ENCODE results near the gene HYCC1. TPM values are rescaled to one million over a fixed set of nuclear protein-coding genes. Genes with fewer than 3 reads are reported as not detected.

HYCC1 gene
- total RNA-seq, 1 experiment from 2014 or later = 126 TPM

DNA sequence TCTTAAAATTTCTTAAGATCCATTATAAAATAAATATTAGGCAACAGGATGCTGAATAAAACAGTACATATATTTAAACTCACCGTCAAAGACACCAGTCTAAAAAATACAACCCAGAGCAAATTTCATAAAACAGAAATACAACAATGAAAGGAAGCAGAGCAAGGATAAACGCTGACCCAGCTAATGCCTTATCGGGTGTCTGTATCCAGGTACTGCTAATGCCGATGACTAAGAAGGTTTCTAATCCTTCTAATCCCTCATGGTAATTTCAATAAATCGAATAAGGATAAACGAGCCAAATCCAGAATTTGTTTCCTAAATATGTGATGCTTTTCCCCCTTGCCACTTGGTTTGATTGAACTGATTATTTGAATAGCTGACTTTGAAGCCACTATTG lies 1.7 kb downstream of the HYCC1 start:
- no peak overlapping the region for H2BK5ac ChIP-seq (ENCODE audit: insufficient read length, low read length)
- no peak overlapping the region for H3K14ac ChIP-seq (ENCODE audit: insufficient read depth, low read length)
- no peak overlapping the region for H2BK120ac ChIP-seq (ENCODE audit: low read depth, low read length, poor library complexity, severe bottlenecking)
- TF ChIP-seq, protein P1, sequence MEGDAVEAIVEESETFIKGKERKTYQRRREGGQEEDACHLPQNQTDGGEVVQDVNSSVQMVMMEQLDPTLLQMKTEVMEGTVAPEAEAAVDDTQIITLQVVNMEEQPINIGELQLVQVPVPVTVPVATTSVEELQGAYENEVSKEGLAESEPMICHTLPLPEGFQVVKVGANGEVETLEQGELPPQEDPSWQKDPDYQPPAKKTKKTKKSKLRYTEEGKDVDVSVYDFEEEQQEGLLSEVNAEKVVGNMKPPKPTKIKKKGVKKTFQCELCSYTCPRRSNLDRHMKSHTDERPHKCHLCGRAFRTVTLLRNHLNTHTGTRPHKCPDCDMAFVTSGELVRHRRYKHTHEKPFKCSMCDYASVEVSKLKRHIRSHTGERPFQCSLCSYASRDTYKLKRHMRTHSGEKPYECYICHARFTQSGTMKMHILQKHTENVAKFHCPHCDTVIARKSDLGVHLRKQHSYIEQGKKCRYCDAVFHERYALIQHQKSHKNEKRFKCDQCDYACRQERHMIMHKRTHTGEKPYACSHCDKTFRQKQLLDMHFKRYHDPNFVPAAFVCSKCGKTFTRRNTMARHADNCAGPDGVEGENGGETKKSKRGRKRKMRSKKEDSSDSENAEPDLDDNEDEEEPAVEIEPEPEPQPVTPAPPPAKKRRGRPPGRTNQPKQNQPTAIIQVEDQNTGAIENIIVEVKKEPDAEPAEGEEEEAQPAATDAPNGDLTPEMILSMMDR (conservative IDR thresholded peaks at IDR 0.05) = no peak
- no peak overlapping the region for H4K91ac ChIP-seq (ENCODE audit: insufficient read length, low read depth, low read length)
- H3K27ac ChIP-seq (ENCODE audit: insufficient read length, low read depth, low read length) = no peak overlapping the region
- H3K23me2 ChIP-seq (ENCODE audit: insufficient read length, low read depth, low read length, poor library complexity, severe bottlenecking) = peaks cover 5% of the 10 kb centered on the region
- no peak overlapping the region for H3K18ac ChIP-seq (ENCODE audit: insufficient read length, low read depth, low read length)
- Mint-ChIP-seq H3K4me1 (peaks cover 14% of the 10 kb centered on the region in 2 experiments; a peak in 3 of 4 replicates), H3K9me3 (no peaks in the 10 kb centered on the region), H3K27me3 (ENCODE audit: low read depth) (no peaks in the 10 kb centered on the region), H3K27ac (no peak overlapping the region), H3K4me3 (no peak overlapping the region), H3K36me3 (ENCODE audit: insufficient read depth in 1 of 3, low read depth in 3 of 3) (no peaks in the 10 kb centered on the region)
- H3K27me3 ChIP-seq (ENCODE audit: insufficient read depth, low read length) = no peaks in the 10 kb centered on the region
- no peak overlapping the region for H3K4ac ChIP-seq (ENCODE audit: low read depth, low read length)
- no peak overlapping the region for H3K56ac ChIP-seq (ENCODE audit: insufficient read length, low read depth, low read length)
- no peak overlapping the region for H4K8ac ChIP-seq (replicated peaks; ENCODE audit: insufficient read length, low read depth, low read length)
- H3K9me3 ChIP-seq (ENCODE audit: control insufficient read depth, low read depth, low read length) = no peaks in the 10 kb centered on the region
- WGBS (ENCODE audit: extremely low coverage, insufficient read length, low lambda C conversion rate) = no CpG with 5 or more reads among the region's 6 CpGs
- no peak overlapping the region for H4K5ac ChIP-seq (ENCODE audit: insufficient read length, low read depth, low read length)
- no peak overlapping the region for H2BK20ac ChIP-seq (ENCODE audit: low read depth, low read length, poor library complexity, severe bottlenecking)
- H3K79me1 ChIP-seq (ENCODE audit: insufficient read depth, low read depth, low read length, poor library complexity, severe bottlenecking) = peaks cover 3% of the 10 kb centered on the region
- H3K4me1 ChIP-seq (ENCODE audit: insufficient read depth, low read length) = peaks cover 7% of the 10 kb centered on the region; the same call in 1 of the 2 replicates
- no peak for DNase-seq
- H2BK15ac ChIP-seq (ENCODE audit: low read depth, low read length) = no peak overlapping the region
- H2BK12ac ChIP-seq (ENCODE audit: insufficient read length, low read depth, low read length) = no peak overlapping the region
- H4K20me1 ChIP-seq (ENCODE audit: control insufficient read depth, insufficient read depth, insufficient read length) = no peaks in the 10 kb centered on the region
- no peak overlapping the region for H2AK5ac ChIP-seq (ENCODE audit: insufficient read length, low read length)
- H3K23ac ChIP-seq (ENCODE audit: insufficient read length, low read depth, low read length) = no peak overlapping the region
- peaks cover 16% of the 10 kb centered on the region; the same call in 1 of the 2 replicates for H3K79me2 ChIP-seq (ENCODE audit: insufficient read depth, low read length)
- no peak overlapping the region for H2AFZ ChIP-seq (ENCODE audit: low read length)
- no peak overlapping the region for H3K9ac ChIP-seq (ENCODE audit: extremely low read depth, insufficient read length, low read length)
- peak overlapping the region; percentile 98 for H3K4me2 ChIP-seq (ENCODE audit: insufficient read depth, insufficient read length, low read length)
- H3T11ph ChIP-seq (ENCODE audit: low read length) = no peak overlapping the region

Data from H9 (cell line).